HepG2 (cell line): ENCODE results near the gene SLC19A1. TPM values are rescaled to one million over a fixed set of nuclear protein-coding genes. Genes with fewer than 3 reads are reported as not detected.
A peak's percentile ranks its signal among the peaks of the same experiment; 100 is the strongest.

ENCODE experiments used
- GLI4 ChIP-seq: sonication (generic); formaldehyde crosslinking; IDR thresholded peaks from 2 replicates; pipeline ENCODE4 v1.5.1; 2020; ENCODE audit warnings: missing genetic modification reagents, mild to moderate bottlenecking, moderate library complexity, borderline replicate concordance
- HNRNPL ChIP-seq: fragments of 200-400 bp; formaldehyde crosslinking; IDR thresholded peaks from 2 replicates; pipeline ENCODE4 v1.6.1; 2017; ENCODE audit warnings: mild to moderate bottlenecking, low read depth, low read length
- MAX ChIP-seq: IDR thresholded peaks from 2 replicates; pipeline ENCODE4 v1.6.1; 2012; ENCODE audit warnings: inconsistent platforms
- MYNN ChIP-seq: sonication (generic); formaldehyde crosslinking; IDR thresholded peaks from 2 replicates; pipeline ENCODE4 v1.4.0; 2020; ENCODE audit warnings: mild to moderate bottlenecking, low read depth, missing genetic modification reagents
- SNRNP70 ChIP-seq: fragments of 200-400 bp; formaldehyde crosslinking; IDR thresholded peaks from 2 replicates; pipeline ENCODE4 v1.6.1; 2017; ENCODE audit warnings: mild to moderate bottlenecking, low read depth, low read length, moderate library complexity
- ZFP91 ChIP-seq: sonication (generic); formaldehyde crosslinking; IDR thresholded peaks from 2 replicates; pipeline ENCODE4 v1.9.0; 2022; ENCODE audit warnings: missing genetic modification reagents, mild to moderate bottlenecking, borderline replicate concordance
- ZMYM4 ChIP-seq: sonication (generic); formaldehyde crosslinking; IDR thresholded peaks from 2 replicates; pipeline ENCODE4 v1.8.1; 2023; ENCODE audit warnings: mild to moderate bottlenecking, missing genetic modification reagents
- ZNF142 ChIP-seq: sonication (generic); formaldehyde crosslinking; IDR thresholded peaks from 2 replicates; pipeline ENCODE4 v1.4.0; 2020; ENCODE audit warnings: missing genetic modification reagents
- ZNF281 ChIP-seq: sonication (generic); formaldehyde crosslinking; IDR thresholded peaks from 2 replicates; pipeline ENCODE4 v1.4.0; 2020; ENCODE audit warnings: missing genetic modification reagents, borderline replicate concordance
- ZNF431 ChIP-seq: sonication (generic); formaldehyde crosslinking; IDR thresholded peaks from 2 replicates; pipeline ENCODE4 v1.9.0; 2022; ENCODE audit warnings: missing genetic modification reagents, low read depth, mild to moderate bottlenecking, borderline replicate concordance
- ZNF878 ChIP-seq: sonication (generic); formaldehyde crosslinking; IDR thresholded peaks from 2 replicates; pipeline ENCODE4 v1.8.1; 2023; ENCODE audit warnings: mild to moderate bottlenecking, missing genetic modification reagents, moderate library complexity
- polyA plus RNA-seq, 8 experiments: library from polyadenylated mRNA; depleted of rRNA in 3 of 8; stranded (reverse) in 7 of 8; unstranded in 1 of 8; fragments of >200 nt; fragmentation: Illumina TruSeq in 4 of 8; extraction: Trizol in 4 of 8; gene quantifications; 2 replicates each; pipeline versions ENCODE4 v1.2.1 to v1.2.3, GENCODE V29; 2011 to 2016; ENCODE audit warnings: low read depth in 4 of 8, missing spikeins in 1 of 8, mixed read lengths in 1 of 8; ENCODE audit not compliant: insufficient read depth in 1 of 8
- total RNA-seq, 5 experiments: library from RNA; depleted of rRNA; stranded (reverse); fragments of >200 nt; fragmentation: Illumina TruSeq; extraction: Trizol; gene quantifications; 2 replicates each; pipeline ENCODE4 v1.2.3, GENCODE V29; 2016; ENCODE audit warnings: low read depth in 1 of 5

SLC19A1 gene
- total and polyA plus RNA-seq, 2 of the 13 experiments (the other 11 are each of a cell fraction or from before 2014, with no cell fraction given) = 21.8 to 23.0 TPM

GRCh38 chr21:45448810-45449657 is 93.2 kb downstream of the SLC19A1 start (continued):
- TF ChIP-seq ZNF142 (CRISPR knock-in tag) (no peak), MYNN (no peak), ZNF431 (CRISPR knock-in tag) (0 out of 2 replicates have a peak, but pooled peaks have one; percentile 48), ZFP91 (peak; percentile 63; the same call in 1 of the 2 replicates), ZNF281 (CRISPR knock-in tag) (peak; percentile 39; the same call in 1 of the 2 replicates), ZMYM4 (CRISPR knock-in tag) (peak; percentile 32; the same call in 1 of the 2 replicates), HNRNPL (peak; percentile 96), GLI4 (CRISPR knock-in tag) (no peak), SNRNP70 (no peak), MAX (peak; percentile 74; the same call in 1 of the 2 replicates), ZNF878 (CRISPR knock-in tag) (no peak; the same call in 1 of the 2 replicates)
